Measurements from ENCODE around the gene SLC25A45.
A peak's percentile ranks its signal among the peaks of the same experiment; 100 is the strongest.

The SLC25A45 gene

GRCh38 chr11:65370659-65371049, 11.8 kb downstream of the SLC25A45 start:
- DNase-seq (ENCODE audit: low read depth), result no peak
- TF ChIP-seq, protein P1, sequence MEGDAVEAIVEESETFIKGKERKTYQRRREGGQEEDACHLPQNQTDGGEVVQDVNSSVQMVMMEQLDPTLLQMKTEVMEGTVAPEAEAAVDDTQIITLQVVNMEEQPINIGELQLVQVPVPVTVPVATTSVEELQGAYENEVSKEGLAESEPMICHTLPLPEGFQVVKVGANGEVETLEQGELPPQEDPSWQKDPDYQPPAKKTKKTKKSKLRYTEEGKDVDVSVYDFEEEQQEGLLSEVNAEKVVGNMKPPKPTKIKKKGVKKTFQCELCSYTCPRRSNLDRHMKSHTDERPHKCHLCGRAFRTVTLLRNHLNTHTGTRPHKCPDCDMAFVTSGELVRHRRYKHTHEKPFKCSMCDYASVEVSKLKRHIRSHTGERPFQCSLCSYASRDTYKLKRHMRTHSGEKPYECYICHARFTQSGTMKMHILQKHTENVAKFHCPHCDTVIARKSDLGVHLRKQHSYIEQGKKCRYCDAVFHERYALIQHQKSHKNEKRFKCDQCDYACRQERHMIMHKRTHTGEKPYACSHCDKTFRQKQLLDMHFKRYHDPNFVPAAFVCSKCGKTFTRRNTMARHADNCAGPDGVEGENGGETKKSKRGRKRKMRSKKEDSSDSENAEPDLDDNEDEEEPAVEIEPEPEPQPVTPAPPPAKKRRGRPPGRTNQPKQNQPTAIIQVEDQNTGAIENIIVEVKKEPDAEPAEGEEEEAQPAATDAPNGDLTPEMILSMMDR (IDR thresholded peaks at IDR 0.05; ENCODE audit: insufficient read depth, low read depth, low read length, missing control alignments), result no peak
- H3K4me3 ChIP-seq (ENCODE audit: low read length), result no peak overlapping the region

- H3K4me3 ChIP-seq (ENCODE audit: low read length), result no peak overlapping the region
- DNase-seq (ENCODE audit: low read depth), result peak; percentile 84
- TF ChIP-seq, protein P1 (IDR thresholded peaks at IDR 0.05; ENCODE audit: insufficient read depth, low read depth, low read length, missing control alignments), result peak; percentile 77
These were observed 16.1 kb downstream of the SLC25A45 start for GRCh38 chr11:65366340-65366773.

DNA sequence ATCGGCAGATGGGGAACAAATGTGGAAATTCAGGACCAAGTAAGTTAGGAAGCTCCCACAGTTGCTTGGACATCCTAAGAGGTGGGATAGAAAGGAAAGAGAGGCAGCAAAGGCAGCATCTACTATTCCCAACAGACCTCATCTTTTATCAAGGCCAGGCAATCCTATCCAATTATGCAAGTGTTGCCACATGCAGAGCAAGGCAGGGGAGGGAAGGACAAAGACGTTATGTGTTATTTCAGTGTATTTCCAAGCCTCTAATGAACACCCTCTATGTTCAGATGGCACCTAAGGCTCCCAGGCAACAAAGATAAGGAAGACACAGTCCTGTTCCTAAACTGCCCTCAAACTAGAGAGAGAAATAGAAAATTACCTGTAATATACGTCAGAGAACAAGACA, 18.7 kb downstream of the SLC25A45 start:
- DNase-seq (ENCODE audit: low read depth), result no peak
- no peak overlapping the region for H3K4me3 ChIP-seq (ENCODE audit: low read length)
- TF ChIP-seq, protein P1 (IDR thresholded peaks at IDR 0.05; ENCODE audit: insufficient read depth, low read depth, low read length, missing control alignments), result no peak

- H3K4me3 ChIP-seq (ENCODE audit: low read length), result no peak overlapping the region
- TF ChIP-seq, protein P1 (IDR thresholded peaks at IDR 0.05; ENCODE audit: insufficient read depth, low read depth, low read length, missing control alignments), result no peak
- DNase-seq (ENCODE audit: low read depth), result no peak
These were observed 19.5 kb downstream of the SLC25A45 start for GRCh38 chr11:65362966-65363365.

- no peak overlapping the region for H3K4me3 ChIP-seq (ENCODE audit: low read length)
- TF ChIP-seq, protein P1 (IDR thresholded peaks at IDR 0.05; ENCODE audit: insufficient read depth, low read depth, low read length, missing control alignments), result no peak
- no peak for DNase-seq (ENCODE audit: low read depth)
These were observed 20.0 kb downstream of the SLC25A45 start for GRCh38 chr11:65362320-65362931.

- H3K4me3 ChIP-seq (ENCODE audit: low read length), result no peak overlapping the region
- TF ChIP-seq, protein P1 (IDR thresholded peaks at IDR 0.05; ENCODE audit: insufficient read depth, low read depth, low read length, missing control alignments), result no peak
- DNase-seq (ENCODE audit: low read depth), result no peak
These were observed 24.5 kb downstream of the SLC25A45 start for GRCh38 chr11:65357856-65358356.

Data from epithelial cell of esophagus (primary cell).